ENCODE measurements around the gene RNASE13.

The RNASE13 gene, protein sequence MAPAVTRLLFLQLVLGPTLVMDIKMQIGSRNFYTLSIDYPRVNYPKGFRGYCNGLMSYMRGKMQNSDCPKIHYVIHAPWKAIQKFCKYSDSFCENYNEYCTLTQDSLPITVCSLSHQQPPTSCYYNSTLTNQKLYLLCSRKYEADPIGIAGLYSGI

DNA sequence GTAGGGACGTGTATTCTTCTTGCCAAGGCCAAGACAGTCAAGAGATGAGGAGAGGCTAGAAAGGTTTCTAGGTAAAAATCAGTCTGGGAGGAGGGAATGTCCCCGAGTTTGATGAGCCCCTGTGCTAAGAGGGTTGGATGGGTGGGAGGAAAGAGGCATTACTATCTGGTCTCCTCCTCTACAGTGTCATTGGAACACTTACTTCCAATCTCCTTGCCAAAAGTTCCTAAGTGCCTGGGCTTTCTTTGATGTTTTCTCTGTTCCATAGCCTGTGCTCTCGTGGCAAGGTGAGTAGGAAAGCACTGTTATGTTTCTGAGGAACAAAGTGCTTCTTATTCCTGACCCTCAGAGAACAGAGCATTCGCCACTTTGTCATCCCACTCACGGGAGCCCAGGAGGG is at the start of gene RNASE13:
RNASE13 (minus strand) TSS at position 101 of the 400 bp plus-strand sequence. CDS start 519 bp downstream, outside the sequence.
- ChIA-PET CTCF (interaction anchor here (0.8 to 7.2 kb wide), 6 partner anchors 13 to 69 kb away, joined by 3 to 69 read pairs (median 7); no protein-coding TSS in a partner anchor), POLR2A (no interaction called here)
- TF ChIP-seq, protein P1, sequence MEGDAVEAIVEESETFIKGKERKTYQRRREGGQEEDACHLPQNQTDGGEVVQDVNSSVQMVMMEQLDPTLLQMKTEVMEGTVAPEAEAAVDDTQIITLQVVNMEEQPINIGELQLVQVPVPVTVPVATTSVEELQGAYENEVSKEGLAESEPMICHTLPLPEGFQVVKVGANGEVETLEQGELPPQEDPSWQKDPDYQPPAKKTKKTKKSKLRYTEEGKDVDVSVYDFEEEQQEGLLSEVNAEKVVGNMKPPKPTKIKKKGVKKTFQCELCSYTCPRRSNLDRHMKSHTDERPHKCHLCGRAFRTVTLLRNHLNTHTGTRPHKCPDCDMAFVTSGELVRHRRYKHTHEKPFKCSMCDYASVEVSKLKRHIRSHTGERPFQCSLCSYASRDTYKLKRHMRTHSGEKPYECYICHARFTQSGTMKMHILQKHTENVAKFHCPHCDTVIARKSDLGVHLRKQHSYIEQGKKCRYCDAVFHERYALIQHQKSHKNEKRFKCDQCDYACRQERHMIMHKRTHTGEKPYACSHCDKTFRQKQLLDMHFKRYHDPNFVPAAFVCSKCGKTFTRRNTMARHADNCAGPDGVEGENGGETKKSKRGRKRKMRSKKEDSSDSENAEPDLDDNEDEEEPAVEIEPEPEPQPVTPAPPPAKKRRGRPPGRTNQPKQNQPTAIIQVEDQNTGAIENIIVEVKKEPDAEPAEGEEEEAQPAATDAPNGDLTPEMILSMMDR (IDR thresholded peaks at IDR 0.05; ENCODE audit: control extremely low read depth, extremely low read depth, low read depth, missing control alignments), result no peak
- DNase-seq (ENCODE audit: extremely low spot score), result no peak

DNA sequence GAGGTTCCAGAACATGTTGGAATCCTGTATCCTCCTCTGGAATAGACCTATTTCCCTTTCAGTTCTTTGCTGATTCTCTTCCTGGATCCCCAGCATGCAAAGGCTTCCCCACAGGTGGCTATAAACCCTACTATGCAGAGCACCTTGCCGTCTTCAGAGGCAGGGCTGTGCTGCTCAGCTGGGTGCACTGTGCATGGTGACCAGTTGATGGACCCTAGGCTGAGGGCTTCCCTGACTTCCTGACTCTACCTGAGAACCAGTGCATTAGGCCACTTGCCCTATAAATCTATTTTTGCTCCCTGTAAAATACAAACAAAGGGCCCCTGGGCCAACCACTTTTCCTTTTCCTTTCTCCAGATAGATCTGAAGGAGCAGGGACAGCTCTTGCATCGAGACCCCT is 49.8 kb upstream of the RNASE13 start:
- ChIA-PET CTCF (interaction anchor here (0.7 to 8.1 kb wide), 5 partner anchors 9 to 69 kb away, joined by 3 to 64 read pairs (median 17); no protein-coding TSS in a partner anchor), POLR2A (no interaction called here)
- TF ChIP-seq, protein P1 (IDR thresholded peaks at IDR 0.05; ENCODE audit: control extremely low read depth, extremely low read depth, low read depth, missing control alignments), result no peak
- DNase-seq (ENCODE audit: extremely low spot score), result no peak

DNA sequence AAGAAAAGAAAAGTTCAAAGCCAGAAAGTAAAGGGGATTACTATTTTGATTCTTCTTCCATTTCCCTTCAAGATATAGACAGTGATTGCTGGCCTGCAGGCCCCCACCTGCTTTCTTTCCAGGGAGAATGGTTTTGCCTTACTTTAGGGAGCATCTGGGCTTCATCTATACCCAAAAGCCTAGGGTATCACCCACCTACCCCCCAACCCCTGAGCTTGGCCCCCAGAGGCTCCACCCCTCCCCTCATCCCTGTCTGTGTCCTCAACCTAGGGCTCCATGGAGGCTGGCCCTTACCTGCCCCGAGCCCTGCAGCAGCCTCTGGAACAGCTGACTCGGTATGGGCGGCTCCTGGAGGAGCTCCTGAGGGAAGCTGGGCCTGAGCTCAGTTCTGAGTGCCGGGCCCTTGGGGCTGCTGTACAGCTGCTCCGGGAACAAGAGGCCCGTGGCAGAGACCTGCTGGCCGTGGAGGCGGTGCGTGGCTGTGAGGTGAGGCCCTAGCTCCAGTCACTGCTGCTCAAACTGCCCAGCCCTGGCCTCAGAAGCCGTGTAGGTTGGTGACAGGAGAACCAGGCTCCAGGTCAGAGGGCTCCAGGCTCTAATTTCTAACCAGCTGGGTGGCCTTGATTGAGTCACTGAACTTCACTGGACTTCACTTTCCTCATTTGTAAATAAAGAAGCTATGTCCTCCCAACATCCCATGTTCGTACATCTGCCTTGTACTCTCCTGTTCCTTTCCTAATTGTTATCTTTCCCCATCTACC is 49.1 kb upstream of the RNASE13 start:
- ChIA-PET CTCF (interaction anchor here (0.7 to 8.1 kb wide), 6 partner anchors 9 to 69 kb away, joined by 3 to 64 read pairs (median 10); no protein-coding TSS in a partner anchor), POLR2A (no interaction called here)
- DNase-seq (ENCODE audit: extremely low spot score), result no peak
- TF ChIP-seq, protein P1 (IDR thresholded peaks at IDR 0.05; ENCODE audit: control extremely low read depth, extremely low read depth, low read depth, missing control alignments), result no peak

DNA sequence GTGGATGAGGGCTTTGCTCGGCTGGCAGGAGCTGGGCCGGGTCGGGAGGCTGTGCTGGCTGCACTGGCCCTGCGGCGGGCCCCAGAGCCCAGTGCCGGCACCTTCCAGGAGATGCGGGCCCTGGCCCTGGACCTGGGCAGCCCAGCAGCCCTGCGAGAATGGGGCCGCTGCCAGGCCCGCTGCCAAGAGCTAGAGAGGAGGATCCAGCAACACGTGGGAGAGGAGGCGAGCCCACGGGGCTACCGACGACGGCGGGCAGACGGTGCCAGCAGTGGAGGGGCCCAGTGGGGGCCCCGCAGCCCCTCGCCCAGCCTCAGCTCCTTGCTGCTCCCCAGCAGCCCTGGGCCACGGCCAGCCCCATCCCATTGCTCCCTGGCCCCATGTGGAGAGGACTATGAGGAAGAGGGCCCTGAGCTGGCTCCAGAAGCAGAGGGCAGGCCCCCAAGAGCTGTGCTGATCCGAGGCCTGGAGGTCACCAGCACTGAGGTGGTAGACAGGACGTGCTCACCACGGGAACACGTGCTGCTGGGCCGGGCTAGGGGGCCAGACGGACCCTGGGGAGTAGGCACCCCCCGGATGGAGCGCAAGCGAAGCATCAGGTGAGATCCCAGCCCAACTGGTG is 47.0 kb upstream of the RNASE13 start:
- TF ChIP-seq, protein P1 (IDR thresholded peaks at IDR 0.05; ENCODE audit: control extremely low read depth, extremely low read depth, low read depth, missing control alignments), result no peak
- DNase-seq (ENCODE audit: extremely low spot score), result no peak
- ChIA-PET POLR2A (no interaction called here), CTCF (interaction anchor here (0.9 to 8.1 kb wide), 3 partner anchors 12 to 67 kb away, joined by 3 to 64 read pairs (median 28); no protein-coding TSS in a partner anchor)

DNA sequence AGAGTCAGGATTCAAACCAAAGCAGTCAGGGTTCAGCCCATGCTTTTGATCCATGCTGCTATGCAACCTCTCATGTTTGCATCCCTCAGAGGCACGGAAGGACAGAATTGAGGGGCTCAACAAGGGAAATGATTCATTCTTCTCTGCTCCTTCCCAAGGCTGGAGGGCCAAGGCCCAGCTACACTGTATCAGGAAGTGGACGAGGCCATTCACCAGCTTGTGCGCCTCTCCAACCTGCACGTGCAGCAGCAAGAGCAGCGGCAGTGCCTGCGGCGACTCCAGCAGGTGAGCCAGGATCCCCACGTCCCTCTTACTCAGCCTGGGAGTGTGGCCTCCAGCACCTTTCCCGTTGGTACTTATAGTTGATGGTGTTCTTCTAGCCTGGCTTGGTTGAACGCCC is 44.1 kb upstream of the RNASE13 start:
- POLR2A ChIA-PET, result no interaction called here
- TF ChIP-seq, protein P1 (IDR thresholded peaks at IDR 0.05; ENCODE audit: control extremely low read depth, extremely low read depth, low read depth, missing control alignments), result no peak
- DNase-seq (ENCODE audit: extremely low spot score), result no peak
- CTCF ChIA-PET, result interaction anchor here (1.5 to 8.1 kb wide), 4 partner anchors 11 to 64 kb away, joined by 7 to 64 read pairs (median 7); no protein-coding TSS in a partner anchor

DNA sequence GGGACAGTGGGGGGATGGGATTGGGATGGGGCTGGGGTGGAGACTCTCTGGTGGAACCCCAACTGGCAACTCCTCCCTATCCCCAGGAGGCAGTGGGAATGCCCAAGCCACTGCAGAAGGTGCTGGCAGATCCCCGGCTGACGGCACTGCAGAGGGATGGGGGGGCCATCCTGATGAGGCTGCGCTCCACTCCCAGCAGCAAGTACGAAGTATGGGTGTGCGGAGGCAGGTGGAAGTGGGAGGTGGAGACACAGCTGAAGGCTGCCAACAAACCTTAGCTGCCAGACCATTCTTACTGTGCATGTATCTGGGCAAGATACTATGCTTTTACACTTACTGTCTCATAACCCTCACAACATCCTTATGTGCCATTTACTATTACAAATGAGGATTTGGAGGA is 43.7 kb upstream of the RNASE13 start:
- TF ChIP-seq, protein P1 (IDR thresholded peaks at IDR 0.05; ENCODE audit: control extremely low read depth, extremely low read depth, low read depth, missing control alignments), result no peak
- CTCF ChIA-PET, result interaction anchor here (1.5 to 8.1 kb wide), 4 partner anchors 10 to 64 kb away, joined by 7 to 64 read pairs (median 7); no protein-coding TSS in a partner anchor
- POLR2A ChIA-PET, result no interaction called here
- no peak for DNase-seq (ENCODE audit: extremely low spot score)

Measured in GM10248 (cell line).